ENCODE data around the gene BLOC1S6.

DNA sequence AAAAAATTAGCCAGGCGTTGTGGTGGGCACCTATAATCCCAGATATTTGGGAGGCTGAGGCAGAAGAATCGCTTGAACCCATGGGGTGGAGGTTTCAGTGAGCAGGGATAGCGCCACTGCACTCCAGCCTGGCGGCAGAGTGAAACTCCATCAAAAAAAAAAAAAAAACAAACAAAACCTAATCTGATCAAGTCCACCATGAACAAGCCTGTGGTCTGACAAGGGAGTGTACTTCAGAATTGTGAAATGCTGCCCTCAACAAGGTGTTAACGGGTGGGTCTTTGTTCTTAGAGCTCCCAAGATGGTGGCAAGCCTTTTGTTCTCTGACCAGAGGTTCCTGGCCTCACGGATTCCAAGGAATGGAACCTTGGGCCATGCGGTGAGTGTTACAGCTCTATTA, 40.4 kb upstream of the BLOC1S6 start:
- TF ChIP-seq NFYB (IDR thresholded peaks at IDR 0.05; ENCODE audit: extremely low read depth, insufficient read length) (no peak), XRCC4 (IDR thresholded peaks at IDR 0.05; ENCODE audit: extremely low read depth, insufficient read depth, insufficient read length) (no peak), CREB1 (IDR thresholded peaks at IDR 0.05) (no peak), CREB1 (CRISPR knock-in tag; IDR thresholded peaks at IDR 0.05) (no peak), ZBTB8A (IDR thresholded peaks at IDR 0.05; ENCODE audit: partially characterized antibody) (no peak), CCAR2 (IDR thresholded peaks at IDR 0.05; ENCODE audit: low read depth, low read length) (no peak), XRCC3 (IDR thresholded peaks at IDR 0.05) (no peak), FOXM1 (IDR thresholded peaks at IDR 0.05; ENCODE audit: low read depth) (no peak), FOXM1 (CRISPR knock-in tag; IDR thresholded peaks at IDR 0.05; ENCODE audit: low read depth) (no peak), ZNF23 (CRISPR knock-in tag; IDR thresholded peaks at IDR 0.05) (no peak), ESRRA (IDR thresholded peaks at IDR 0.05; ENCODE audit: borderline replicate concordance, low read depth) (no peak), HDAC2 (IDR thresholded peaks at IDR 0.05) (no peak)
- TF ChIP-seq, protein P1, sequence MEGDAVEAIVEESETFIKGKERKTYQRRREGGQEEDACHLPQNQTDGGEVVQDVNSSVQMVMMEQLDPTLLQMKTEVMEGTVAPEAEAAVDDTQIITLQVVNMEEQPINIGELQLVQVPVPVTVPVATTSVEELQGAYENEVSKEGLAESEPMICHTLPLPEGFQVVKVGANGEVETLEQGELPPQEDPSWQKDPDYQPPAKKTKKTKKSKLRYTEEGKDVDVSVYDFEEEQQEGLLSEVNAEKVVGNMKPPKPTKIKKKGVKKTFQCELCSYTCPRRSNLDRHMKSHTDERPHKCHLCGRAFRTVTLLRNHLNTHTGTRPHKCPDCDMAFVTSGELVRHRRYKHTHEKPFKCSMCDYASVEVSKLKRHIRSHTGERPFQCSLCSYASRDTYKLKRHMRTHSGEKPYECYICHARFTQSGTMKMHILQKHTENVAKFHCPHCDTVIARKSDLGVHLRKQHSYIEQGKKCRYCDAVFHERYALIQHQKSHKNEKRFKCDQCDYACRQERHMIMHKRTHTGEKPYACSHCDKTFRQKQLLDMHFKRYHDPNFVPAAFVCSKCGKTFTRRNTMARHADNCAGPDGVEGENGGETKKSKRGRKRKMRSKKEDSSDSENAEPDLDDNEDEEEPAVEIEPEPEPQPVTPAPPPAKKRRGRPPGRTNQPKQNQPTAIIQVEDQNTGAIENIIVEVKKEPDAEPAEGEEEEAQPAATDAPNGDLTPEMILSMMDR (IDR thresholded peaks at IDR 0.05 in 2 of 3, conservative IDR thresholded peaks at IDR 0.05 in 1 of 3; ENCODE audit: insufficient read depth in 2 of 3, low read depth in 1 of 3, low read length in 3 of 3) = peak in 1 of 3 experiments; percentile 21; a peak in 1 of 6 replicates
- TF ChIP-seq, protein P2, sequence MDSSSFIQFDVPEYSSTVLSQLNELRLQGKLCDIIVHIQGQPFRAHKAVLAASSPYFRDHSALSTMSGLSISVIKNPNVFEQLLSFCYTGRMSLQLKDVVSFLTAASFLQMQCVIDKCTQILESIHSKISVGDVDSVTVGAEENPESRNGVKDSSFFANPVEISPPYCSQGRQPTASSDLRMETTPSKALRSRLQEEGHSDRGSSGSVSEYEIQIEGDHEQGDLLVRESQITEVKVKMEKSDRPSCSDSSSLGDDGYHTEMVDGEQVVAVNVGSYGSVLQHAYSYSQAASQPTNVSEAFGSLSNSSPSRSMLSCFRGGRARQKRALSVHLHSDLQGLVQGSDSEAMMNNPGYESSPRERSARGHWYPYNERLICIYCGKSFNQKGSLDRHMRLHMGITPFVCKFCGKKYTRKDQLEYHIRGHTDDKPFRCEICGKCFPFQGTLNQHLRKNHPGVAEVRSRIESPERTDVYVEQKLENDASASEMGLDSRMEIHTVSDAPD (CRISPR knock-in tag; IDR thresholded peaks at IDR 0.05) = no peak
- TF ChIP-seq, protein P3, sequence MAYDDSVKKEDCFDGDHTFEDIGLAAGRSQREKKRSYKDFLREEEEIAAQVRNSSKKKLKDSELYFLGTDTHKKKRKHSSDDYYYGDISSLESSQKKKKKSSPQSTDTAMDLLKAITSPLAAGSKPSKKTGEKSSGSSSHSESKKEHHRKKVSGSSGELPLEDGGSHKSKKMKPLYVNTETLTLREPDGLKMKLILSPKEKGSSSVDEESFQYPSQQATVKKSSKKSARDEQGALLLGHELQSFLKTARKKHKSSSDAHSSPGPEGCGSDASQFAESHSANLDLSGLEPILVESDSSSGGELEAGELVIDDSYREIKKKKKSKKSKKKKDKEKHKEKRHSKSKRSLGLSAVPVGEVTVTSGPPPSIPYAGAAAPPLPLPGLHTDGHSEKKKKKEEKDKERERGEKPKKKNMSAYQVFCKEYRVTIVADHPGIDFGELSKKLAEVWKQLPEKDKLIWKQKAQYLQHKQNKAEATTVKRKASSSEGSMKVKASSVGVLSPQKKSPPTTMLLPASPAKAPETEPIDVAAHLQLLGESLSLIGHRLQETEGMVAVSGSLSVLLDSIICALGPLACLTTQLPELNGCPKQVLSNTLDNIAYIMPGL (CRISPR knock-in tag; IDR thresholded peaks at IDR 0.05) = no peak
- TF ChIP-seq, protein P4, sequence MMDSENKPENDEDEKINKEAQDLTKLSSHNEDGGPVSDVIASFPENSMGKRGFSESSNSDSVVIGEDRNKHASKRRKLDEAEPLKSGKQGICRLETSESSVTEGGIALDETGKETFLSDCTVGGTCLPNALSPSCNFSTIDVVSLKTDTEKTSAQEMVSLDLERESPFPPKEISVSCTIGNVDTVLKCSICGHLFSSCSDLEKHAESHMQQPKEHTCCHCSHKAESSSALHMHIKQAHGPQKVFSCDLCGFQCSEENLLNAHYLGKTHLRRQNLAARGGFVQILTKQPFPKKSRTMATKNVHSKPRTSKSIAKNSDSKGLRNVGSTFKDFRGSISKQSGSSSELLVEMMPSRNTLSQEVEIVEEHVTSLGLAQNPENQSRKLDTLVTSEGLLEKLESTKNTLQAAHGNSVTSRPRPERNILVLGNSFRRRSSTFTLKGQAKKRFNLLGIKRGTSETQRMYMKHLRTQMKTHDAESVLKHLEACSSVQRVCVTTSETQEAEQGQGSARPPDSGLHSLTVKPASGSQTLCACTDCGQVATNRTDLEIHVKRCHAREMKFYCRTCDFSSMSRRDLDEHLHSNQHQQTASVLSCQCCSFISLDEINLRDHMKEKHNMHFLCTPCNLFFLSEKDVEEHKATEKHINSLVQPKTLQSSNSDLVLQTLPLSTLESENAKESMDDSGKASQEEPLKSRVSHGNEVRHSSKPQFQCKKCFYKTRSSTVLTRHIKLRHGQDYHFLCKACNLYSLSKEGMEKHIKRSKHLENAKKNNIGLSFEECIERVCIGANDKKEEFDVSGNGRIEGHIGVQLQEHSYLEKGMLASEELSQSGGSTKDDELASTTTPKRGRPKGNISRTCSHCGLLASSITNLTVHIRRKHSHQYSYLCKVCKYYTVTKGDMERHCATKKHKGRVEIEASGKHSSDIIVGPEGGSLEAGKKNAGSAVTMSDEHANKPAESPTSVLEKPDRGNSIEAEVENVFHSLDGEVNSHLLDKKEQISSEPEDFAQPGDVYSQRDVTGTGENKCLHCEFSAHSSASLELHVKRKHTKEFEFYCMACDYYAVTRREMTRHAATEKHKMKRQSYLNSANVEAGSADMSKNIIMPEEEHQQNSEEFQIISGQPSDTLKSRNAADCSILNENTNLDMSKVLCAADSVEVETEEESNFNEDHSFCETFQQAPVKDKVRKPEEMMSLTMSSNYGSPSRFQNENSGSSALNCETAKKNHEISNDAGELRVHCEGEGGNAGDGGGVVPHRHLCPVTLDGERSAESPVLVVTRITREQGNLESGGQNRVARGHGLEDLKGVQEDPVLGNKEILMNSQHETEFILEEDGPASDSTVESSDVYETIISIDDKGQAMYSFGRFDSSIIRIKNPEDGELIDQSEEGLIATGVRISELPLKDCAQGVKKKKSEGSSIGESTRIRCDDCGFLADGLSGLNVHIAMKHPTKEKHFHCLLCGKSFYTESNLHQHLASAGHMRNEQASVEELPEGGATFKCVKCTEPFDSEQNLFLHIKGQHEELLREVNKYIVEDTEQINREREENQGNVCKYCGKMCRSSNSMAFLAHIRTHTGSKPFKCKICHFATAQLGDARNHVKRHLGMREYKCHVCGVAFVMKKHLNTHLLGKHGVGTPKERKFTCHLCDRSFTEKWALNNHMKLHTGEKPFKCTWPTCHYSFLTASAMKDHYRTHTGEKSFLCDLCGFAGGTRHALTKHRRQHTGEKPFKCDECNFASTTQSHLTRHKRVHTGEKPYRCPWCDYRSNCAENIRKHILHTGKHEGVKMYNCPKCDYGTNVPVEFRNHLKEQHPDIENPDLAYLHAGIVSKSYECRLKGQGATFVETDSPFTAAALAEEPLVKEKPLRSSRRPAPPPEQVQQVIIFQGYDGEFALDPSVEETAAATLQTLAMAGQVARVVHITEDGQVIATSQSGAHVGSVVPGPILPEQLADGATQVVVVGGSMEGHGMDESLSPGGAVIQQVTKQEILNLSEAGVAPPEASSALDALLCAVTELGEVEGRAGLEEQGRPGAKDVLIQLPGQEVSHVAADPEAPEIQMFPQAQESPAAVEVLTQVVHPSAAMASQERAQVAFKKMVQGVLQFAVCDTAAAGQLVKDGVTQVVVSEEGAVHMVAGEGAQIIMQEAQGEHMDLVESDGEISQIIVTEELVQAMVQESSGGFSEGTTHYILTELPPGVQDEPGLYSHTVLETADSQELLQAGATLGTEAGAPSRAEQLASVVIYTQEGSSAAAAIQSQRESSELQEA (IDR thresholded peaks at IDR 0.05; ENCODE audit: low read depth) = no peak

All from K562 (cell line).